ENCODE data around the gene FAM118B.

- no peak for TF ChIP-seq SIN3A (IDR thresholded peaks at IDR 0.05; ENCODE audit: borderline replicate concordance, low read depth, low read length)
- no peak for TF ChIP-seq FOXM1 (IDR thresholded peaks at IDR 0.05; ENCODE audit: low read depth)
- TF ChIP-seq FOSL2 (IDR thresholded peaks at IDR 0.05; ENCODE audit: borderline replicate concordance, low read depth), result no peak
- TF ChIP-seq, protein P1, sequence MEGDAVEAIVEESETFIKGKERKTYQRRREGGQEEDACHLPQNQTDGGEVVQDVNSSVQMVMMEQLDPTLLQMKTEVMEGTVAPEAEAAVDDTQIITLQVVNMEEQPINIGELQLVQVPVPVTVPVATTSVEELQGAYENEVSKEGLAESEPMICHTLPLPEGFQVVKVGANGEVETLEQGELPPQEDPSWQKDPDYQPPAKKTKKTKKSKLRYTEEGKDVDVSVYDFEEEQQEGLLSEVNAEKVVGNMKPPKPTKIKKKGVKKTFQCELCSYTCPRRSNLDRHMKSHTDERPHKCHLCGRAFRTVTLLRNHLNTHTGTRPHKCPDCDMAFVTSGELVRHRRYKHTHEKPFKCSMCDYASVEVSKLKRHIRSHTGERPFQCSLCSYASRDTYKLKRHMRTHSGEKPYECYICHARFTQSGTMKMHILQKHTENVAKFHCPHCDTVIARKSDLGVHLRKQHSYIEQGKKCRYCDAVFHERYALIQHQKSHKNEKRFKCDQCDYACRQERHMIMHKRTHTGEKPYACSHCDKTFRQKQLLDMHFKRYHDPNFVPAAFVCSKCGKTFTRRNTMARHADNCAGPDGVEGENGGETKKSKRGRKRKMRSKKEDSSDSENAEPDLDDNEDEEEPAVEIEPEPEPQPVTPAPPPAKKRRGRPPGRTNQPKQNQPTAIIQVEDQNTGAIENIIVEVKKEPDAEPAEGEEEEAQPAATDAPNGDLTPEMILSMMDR (IDR thresholded peaks at IDR 0.05), result no peak
- TF ChIP-seq, protein P2, sequence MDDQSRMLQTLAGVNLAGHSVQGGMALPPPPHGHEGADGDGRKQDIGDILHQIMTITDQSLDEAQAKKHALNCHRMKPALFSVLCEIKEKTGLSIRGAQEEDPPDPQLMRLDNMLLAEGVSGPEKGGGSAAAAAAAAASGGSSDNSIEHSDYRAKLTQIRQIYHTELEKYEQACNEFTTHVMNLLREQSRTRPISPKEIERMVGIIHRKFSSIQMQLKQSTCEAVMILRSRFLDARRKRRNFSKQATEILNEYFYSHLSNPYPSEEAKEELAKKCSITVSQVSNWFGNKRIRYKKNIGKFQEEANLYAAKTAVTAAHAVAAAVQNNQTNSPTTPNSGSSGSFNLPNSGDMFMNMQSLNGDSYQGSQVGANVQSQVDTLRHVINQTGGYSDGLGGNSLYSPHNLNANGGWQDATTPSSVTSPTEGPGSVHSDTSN (IDR thresholded peaks at IDR 0.05), result no peak
- no peak for TF ChIP-seq MXI1 (IDR thresholded peaks at IDR 0.05; ENCODE audit: low read depth, low read length)
- TF ChIP-seq POLR2AphosphoS5 (IDR thresholded peaks at IDR 0.05; ENCODE audit: low read depth, low read length), result no peak
- no peak for TF ChIP-seq EP300 (IDR thresholded peaks at IDR 0.05; ENCODE audit: borderline replicate concordance in 1 of 2, low read depth in 1 of 2, low read length in 1 of 2)
- TF ChIP-seq, protein P3, sequence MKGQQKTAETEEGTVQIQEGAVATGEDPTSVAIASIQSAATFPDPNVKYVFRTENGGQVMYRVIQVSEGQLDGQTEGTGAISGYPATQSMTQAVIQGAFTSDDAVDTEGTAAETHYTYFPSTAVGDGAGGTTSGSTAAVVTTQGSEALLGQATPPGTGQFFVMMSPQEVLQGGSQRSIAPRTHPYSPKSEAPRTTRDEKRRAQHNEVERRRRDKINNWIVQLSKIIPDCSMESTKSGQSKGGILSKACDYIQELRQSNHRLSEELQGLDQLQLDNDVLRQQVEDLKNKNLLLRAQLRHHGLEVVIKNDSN (IDR thresholded peaks at IDR 0.05; ENCODE audit: borderline replicate concordance, low read depth), result no peak
- TF ChIP-seq JUND (IDR thresholded peaks at IDR 0.05), result no peak
- no peak for TF ChIP-seq TEAD4 (IDR thresholded peaks at IDR 0.05; ENCODE audit: borderline replicate concordance, insufficient read depth)
- no peak for TF ChIP-seq RAD21 (IDR thresholded peaks at IDR 0.05; ENCODE audit: low read length)
- no peak for TF ChIP-seq RXRA (IDR thresholded peaks at IDR 0.05; ENCODE audit: borderline replicate concordance, low read depth)
- TF ChIP-seq, protein P4, sequence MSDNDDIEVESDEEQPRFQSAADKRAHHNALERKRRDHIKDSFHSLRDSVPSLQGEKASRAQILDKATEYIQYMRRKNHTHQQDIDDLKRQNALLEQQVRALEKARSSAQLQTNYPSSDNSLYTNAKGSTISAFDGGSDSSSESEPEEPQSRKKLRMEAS (IDR thresholded peaks at IDR 0.05; ENCODE audit: low read depth), result no peak
Observed at GRCh38 chr11:126293726-126294125, 82.1 kb downstream of the FAM118B start.
